ENCODE results near the gene SEC16B.

The SEC16B gene, protein sequence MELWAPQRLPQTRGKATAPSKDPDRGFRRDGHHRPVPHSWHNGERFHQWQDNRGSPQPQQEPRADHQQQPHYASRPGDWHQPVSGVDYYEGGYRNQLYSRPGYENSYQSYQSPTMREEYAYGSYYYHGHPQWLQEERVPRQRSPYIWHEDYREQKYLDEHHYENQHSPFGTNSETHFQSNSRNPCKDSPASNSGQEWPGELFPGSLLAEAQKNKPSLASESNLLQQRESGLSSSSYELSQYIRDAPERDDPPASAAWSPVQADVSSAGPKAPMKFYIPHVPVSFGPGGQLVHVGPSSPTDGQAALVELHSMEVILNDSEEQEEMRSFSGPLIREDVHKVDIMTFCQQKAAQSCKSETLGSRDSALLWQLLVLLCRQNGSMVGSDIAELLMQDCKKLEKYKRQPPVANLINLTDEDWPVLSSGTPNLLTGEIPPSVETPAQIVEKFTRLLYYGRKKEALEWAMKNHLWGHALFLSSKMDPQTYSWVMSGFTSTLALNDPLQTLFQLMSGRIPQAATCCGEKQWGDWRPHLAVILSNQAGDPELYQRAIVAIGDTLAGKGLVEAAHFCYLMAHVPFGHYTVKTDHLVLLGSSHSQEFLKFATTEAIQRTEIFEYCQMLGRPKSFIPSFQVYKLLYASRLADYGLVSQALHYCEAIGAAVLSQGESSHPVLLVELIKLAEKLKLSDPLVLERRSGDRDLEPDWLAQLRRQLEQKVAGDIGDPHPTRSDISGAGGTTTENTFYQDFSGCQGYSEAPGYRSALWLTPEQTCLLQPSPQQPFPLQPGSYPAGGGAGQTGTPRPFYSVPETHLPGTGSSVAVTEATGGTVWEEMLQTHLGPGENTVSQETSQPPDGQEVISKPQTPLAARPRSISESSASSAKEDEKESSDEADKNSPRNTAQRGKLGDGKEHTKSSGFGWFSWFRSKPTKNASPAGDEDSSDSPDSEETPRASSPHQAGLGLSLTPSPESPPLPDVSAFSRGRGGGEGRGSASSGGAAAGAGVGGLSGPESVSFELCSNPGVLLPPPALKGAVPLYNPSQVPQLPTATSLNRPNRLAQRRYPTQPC

DNA sequence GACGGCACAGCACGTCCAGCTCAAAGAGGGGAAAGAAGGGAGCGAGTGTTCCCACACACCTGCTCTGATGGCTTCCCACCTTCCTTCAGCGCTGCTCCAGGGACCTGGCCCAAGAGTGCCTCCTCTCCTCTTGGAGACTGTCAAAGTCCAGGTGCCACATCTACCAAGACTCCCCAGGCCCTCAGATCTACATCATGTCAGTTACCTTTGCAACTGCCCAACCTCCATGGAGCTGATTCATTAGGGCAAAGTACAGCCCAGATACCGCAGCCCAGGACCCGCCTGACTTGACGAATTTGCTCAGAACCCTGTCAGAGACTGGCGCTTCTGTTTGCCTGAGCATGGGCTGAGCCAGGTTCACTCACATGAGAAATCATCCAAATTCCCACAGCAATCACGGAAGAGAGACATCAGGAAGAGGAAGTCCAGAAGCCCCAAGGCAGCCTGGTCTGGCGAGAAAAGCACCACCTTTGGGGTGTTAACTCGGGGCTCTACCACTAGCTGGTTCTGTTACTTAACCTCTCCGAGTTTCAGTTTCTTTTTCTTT is at the start of gene SEC16B:
TSS of gene SEC16B (minus strand) at position 234 of the 547 bp plus-strand sequence. CDS start 2,077 bp downstream, outside the sequence.
- H3K27ac ChIP-seq (ENCODE audit: low read depth, low read length): no peak within 1 kb of the TSS
- no peaks in the 10 kb centered on the region for H3K27me3 ChIP-seq (ENCODE audit: control insufficient read depth in 1 of 2, insufficient read depth in 2 of 2, low read length in 2 of 2)
- H3K36me3 ChIP-seq (ENCODE audit: insufficient read depth, low read length): peaks cover 7% of the 10 kb centered on the region
- no peaks in the 10 kb centered on the region for H3K9me3 ChIP-seq (ENCODE audit: low read length)
- H3K9ac ChIP-seq (ENCODE audit: low read length): no peak within 1 kb of the TSS
- no peaks in the 10 kb centered on the region for H3K4me1 ChIP-seq (ENCODE audit: insufficient read depth, low read length)
- H3K4me3 ChIP-seq (ENCODE audit: low read depth in 1 of 2, low read length in 2 of 2): no peak within 1 kb of the TSS

DNA sequence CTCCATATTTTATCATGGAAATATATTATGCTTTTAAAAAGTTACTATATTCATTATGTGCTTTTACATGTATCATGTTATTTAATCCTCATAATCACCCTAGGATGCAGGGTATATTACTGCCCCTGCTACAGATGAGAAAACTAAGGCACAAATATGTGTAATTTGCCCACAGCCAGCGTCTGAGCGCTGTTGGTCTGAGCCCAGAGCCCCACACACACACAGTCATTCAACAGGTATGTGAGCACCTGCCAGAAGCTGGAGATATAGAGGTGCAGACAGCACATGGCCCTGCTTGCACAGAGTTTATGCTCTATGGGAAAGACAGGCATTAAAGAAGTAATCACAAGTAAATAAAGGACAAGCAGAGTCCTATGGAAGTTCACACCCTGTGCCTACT is 49.8 kb upstream of the SEC16B start:
- Histone ChIP-seq H3K27ac (ENCODE audit: low read depth, low read length) (no peak overlapping the region), H3K4me1 (ENCODE audit: insufficient read depth, low read length) (no peaks in the 10 kb centered on the region), H3K9me3 (ENCODE audit: low read length) (peaks cover 4% of the 10 kb centered on the region), H3K36me3 (ENCODE audit: insufficient read depth, low read length) (peaks cover 36% of the 10 kb centered on the region), H3K9ac (ENCODE audit: low read length) (no peak overlapping the region), H3K27me3 (ENCODE audit: control insufficient read depth in 1 of 2, insufficient read depth in 2 of 2, low read length in 2 of 2) (no peaks in the 10 kb centered on the region), H3K4me3 (ENCODE audit: low read depth in 1 of 2, low read length in 2 of 2) (no peak overlapping the region)

DNA sequence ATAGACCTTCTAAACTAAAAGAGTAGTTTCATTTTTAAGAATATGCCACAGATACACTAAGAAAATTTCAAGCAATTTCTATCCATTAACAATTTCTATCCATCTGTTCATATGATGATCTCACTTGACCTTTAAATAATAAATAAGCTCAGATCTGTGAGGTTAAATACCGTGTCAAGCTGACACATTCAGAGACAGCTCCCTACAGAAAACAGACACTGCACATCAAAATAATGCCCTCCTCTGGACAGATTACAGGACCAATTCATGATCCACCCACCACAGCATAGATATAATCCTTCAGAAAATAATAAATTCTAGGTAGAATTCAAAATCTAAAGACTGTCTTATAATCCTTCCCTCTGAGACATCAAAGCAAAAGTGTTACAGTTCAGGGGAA is 49.4 kb upstream of the SEC16B start:
- Histone ChIP-seq H3K36me3 (ENCODE audit: insufficient read depth, low read length) (peaks cover 32% of the 10 kb centered on the region), H3K27ac (ENCODE audit: low read depth, low read length) (no peak overlapping the region), H3K4me3 (ENCODE audit: low read depth in 1 of 2, low read length in 2 of 2) (no peak overlapping the region), H3K4me1 (ENCODE audit: insufficient read depth, low read length) (no peaks in the 10 kb centered on the region), H3K9me3 (ENCODE audit: low read length) (peaks cover 4% of the 10 kb centered on the region), H3K27me3 (ENCODE audit: control insufficient read depth in 1 of 2, insufficient read depth in 2 of 2, low read length in 2 of 2) (no peaks in the 10 kb centered on the region), H3K9ac (ENCODE audit: low read length) (no peak overlapping the region)

DNA sequence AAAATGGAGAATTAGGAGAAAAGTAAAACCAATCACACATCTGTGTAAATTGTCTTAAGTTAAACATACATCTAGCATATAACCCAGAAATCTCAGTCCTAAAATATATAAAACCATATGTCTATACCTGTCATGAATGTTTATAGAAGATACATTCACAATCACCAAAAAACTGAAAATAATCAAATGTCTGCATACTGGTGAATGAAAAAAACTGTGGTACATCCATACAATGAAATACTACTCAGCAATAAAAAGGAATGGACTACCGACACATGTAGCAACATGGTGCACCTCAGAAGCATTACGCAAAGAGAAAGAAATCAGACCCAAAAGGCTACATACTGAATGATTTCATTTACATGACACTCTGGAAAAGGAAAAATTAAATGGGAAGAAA is 47.7 kb upstream of the SEC16B start:
- H3K9ac ChIP-seq (ENCODE audit: low read length): no peak overlapping the region
- H3K4me3 ChIP-seq (ENCODE audit: low read depth in 1 of 2, low read length in 2 of 2): no peak overlapping the region
- H3K27me3 ChIP-seq (ENCODE audit: control insufficient read depth in 1 of 2, insufficient read depth in 2 of 2, low read length in 2 of 2): no peaks in the 10 kb centered on the region
- H3K27ac ChIP-seq (ENCODE audit: low read depth, low read length): no peak overlapping the region
- H3K4me1 ChIP-seq (ENCODE audit: insufficient read depth, low read length): no peaks in the 10 kb centered on the region
- peaks cover 4% of the 10 kb centered on the region for H3K9me3 ChIP-seq (ENCODE audit: low read length)
- peaks cover 32% of the 10 kb centered on the region for H3K36me3 ChIP-seq (ENCODE audit: insufficient read depth, low read length)

DNA sequence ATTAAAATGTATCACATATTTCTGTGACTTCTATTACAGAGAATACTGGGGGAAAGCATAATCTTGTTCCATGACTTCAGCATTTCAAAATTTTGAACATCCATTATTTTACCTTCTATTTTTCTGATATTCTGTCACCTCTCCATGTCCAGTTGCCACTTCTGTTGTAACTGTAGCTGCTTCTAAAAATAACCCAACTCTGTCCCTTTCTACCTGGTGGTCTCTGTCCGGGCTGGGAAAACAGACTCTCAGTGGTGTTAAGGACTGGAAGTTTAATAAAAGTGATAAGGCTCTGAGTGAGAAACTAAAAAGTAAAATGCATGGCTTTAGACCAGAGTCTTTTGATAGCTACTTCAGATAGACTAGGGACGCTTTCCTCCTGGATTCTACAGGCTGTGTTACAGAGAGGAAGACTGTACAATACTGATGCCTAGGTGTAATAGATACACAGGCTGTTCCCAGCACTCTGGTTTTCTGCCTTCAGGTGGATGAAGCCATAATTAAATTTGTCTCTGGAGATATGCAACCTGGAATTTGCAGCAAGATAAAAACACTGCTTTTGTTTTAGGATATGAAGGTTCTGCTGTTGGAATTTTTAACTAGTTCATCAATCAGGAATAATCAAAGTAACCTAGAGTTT is 42.1 kb upstream of the SEC16B start:
- no peaks in the 10 kb centered on the region for H3K4me1 ChIP-seq (ENCODE audit: insufficient read depth, low read length)
- peaks cover 11% of the 10 kb centered on the region for H3K36me3 ChIP-seq (ENCODE audit: insufficient read depth, low read length)
- no peaks in the 10 kb centered on the region for H3K27me3 ChIP-seq (ENCODE audit: control insufficient read depth in 1 of 2, insufficient read depth in 2 of 2, low read length in 2 of 2)
- H3K9me3 ChIP-seq (ENCODE audit: low read length): no peaks in the 10 kb centered on the region
- no peak overlapping the region for H3K27ac ChIP-seq (ENCODE audit: low read depth, low read length)
- no peak overlapping the region for H3K4me3 ChIP-seq (ENCODE audit: low read depth in 1 of 2, low read length in 2 of 2)
- no peak overlapping the region for H3K9ac ChIP-seq (ENCODE audit: low read length)

DNA sequence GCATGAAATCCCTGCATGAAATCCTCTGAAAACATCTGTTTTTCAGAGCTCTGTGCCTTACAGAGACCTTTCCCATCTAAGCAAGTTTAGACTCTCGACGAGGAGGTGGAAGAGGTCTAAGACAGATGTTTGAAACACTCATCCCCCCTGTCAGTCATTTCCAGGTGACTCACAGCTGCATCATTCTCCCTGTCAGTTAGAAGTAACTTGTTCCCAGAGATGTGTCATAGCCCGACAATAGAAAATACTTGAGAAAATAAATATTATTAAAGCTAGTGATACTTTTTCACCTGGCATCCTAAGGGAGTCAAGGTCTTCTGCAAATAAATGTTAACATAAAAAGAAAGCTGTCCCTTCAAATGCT is 41.6 kb upstream of the SEC16B start:
- H3K9me3 ChIP-seq (ENCODE audit: low read length): no peaks in the 10 kb centered on the region
- H3K9ac ChIP-seq (ENCODE audit: low read length): no peak overlapping the region
- H3K27ac ChIP-seq (ENCODE audit: low read depth, low read length): no peak overlapping the region
- no peak overlapping the region for H3K4me3 ChIP-seq (ENCODE audit: low read depth in 1 of 2, low read length in 2 of 2)
- H3K36me3 ChIP-seq (ENCODE audit: insufficient read depth, low read length): peaks cover 7% of the 10 kb centered on the region
- H3K27me3 ChIP-seq (ENCODE audit: control insufficient read depth in 1 of 2, insufficient read depth in 2 of 2, low read length in 2 of 2): no peaks in the 10 kb centered on the region
- H3K4me1 ChIP-seq (ENCODE audit: insufficient read depth, low read length): no peaks in the 10 kb centered on the region

DNA sequence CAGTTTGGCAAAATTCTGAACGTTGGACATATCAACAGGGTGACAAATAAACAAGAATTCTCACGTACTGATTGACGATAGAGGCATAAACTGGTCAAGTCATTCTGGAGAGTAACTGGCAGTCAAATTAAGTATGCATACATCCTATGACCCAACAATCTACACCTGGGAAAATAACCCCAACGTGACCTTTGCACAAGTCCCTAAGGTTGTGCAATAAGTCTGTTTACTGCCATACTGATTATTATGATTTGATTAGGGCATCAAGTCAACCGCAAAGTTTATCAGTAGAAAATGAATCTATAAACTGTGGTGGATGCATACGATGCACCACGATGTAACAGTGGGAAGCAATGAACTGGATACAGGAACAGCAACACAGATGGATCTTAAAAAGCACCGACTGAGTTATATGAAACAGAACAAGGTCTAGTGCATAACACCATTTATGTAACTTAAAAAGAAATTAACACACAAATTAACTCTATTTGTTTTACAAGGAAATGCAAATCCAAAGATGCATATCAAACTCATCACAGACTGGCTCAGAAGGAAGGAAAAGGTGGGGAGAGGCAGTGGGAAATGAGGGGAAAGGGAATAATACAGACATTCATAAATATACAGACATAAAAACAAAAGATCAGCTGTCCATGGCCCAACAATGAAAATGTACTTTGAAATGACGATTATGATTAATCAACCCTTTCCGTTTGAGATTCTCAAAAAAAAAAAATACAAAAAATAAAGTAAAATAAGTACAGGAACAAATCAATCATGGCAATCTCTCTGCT is 41.0 kb upstream of the SEC16B start:
- Histone ChIP-seq H3K36me3 (ENCODE audit: insufficient read depth, low read length) (peaks cover 7% of the 10 kb centered on the region), H3K27ac (ENCODE audit: low read depth, low read length) (no peak overlapping the region), H3K4me3 (ENCODE audit: low read depth in 1 of 2, low read length in 2 of 2) (no peak overlapping the region), H3K27me3 (ENCODE audit: control insufficient read depth in 1 of 2, insufficient read depth in 2 of 2, low read length in 2 of 2) (no peaks in the 10 kb centered on the region), H3K9ac (ENCODE audit: low read length) (no peak overlapping the region), H3K4me1 (ENCODE audit: insufficient read depth, low read length) (no peaks in the 10 kb centered on the region), H3K9me3 (ENCODE audit: low read length) (no peaks in the 10 kb centered on the region)

DNA sequence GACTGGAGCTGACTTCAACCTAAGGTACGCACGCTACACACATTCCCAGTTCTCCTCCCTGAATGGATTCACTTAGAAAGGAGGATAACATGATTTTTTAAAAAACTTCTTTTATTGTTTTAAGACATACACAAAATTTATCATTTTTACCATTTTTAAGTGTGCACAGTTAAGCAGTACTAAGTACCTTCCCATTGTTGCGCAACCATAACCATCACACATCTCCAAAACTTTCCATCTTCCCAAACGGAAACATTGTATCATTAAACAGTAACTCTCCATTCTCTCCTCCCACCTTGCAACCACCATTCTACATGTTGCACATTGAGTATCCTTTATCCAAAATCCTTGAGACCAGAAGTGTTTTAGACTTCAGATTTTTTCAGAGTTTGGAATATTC is 36.2 kb upstream of the SEC16B start:
- H3K4me3 ChIP-seq (ENCODE audit: low read depth in 1 of 2, low read length in 2 of 2): no peak overlapping the region
- no peaks in the 10 kb centered on the region for H3K9me3 ChIP-seq (ENCODE audit: low read length)
- peaks cover 7% of the 10 kb centered on the region for H3K36me3 ChIP-seq (ENCODE audit: insufficient read depth, low read length)
- no peak overlapping the region for H3K27ac ChIP-seq (ENCODE audit: low read depth, low read length)
- H3K27me3 ChIP-seq (ENCODE audit: control insufficient read depth in 1 of 2, insufficient read depth in 2 of 2, low read length in 2 of 2): no peaks in the 10 kb centered on the region
- H3K9ac ChIP-seq (ENCODE audit: low read length): no peak overlapping the region
- H3K4me1 ChIP-seq (ENCODE audit: insufficient read depth, low read length): no peaks in the 10 kb centered on the region

DNA sequence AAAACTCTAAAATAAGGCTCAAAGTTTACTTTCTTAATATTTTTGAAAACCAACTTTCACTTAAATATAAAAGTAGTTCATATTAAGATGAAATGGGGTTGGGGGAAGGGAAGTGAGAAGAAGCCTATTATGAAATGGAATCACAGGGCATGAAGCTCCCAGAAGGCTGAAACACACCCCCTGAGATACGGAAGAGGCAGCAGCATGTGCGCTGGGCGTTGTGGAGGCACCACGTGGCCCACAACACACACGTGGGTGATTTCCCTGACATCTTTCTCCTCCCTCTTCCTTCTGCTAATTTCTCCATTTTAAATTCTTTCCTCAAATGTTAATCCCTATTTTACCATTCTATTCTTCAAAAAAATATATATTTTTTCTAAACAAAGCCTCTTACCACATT is 35.6 kb upstream of the SEC16B start:
- Histone ChIP-seq H3K27me3 (ENCODE audit: control insufficient read depth in 1 of 2, insufficient read depth in 2 of 2, low read length in 2 of 2) (no peaks in the 10 kb centered on the region), H3K9me3 (ENCODE audit: low read length) (no peaks in the 10 kb centered on the region), H3K4me3 (ENCODE audit: low read depth in 1 of 2, low read length in 2 of 2) (no peak overlapping the region), H3K9ac (ENCODE audit: low read length) (no peak overlapping the region), H3K27ac (ENCODE audit: low read depth, low read length) (no peak overlapping the region), H3K36me3 (ENCODE audit: insufficient read depth, low read length) (peaks cover 7% of the 10 kb centered on the region), H3K4me1 (ENCODE audit: insufficient read depth, low read length) (no peaks in the 10 kb centered on the region)

DNA sequence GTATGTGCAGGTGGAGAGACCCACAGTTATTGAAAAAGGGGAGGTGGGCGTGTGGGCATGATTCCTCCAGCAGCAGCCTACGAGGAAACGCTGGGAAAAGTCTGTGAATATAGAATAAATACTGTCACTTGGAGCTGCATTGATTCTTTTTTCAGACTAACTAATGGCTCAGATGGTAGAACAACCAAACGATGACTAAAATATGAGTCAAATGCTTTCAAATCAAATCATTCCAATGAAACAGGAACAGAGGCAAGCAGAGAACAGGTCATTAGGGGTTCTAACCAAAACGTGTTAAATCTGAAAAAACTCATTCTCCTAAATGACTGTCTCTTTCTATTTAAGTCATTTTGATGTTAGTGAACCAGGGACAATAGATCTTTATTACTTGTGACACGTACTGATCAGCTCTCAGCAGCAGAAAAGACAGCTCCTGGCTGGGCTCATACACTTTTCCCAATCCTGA is 35.1 kb upstream of the SEC16B start:
- no peak overlapping the region for H3K4me3 ChIP-seq (ENCODE audit: low read depth in 1 of 2, low read length in 2 of 2)
- H3K9me3 ChIP-seq (ENCODE audit: low read length): no peaks in the 10 kb centered on the region
- no peak overlapping the region for H3K9ac ChIP-seq (ENCODE audit: low read length)

More for the DNA sequence above, 35.1 kb upstream of the SEC16B start:
- no peaks in the 10 kb centered on the region for H3K27me3 ChIP-seq (ENCODE audit: control insufficient read depth in 1 of 2, insufficient read depth in 2 of 2, low read length in 2 of 2)
- no peaks in the 10 kb centered on the region for H3K4me1 ChIP-seq (ENCODE audit: insufficient read depth, low read length)
- H3K27ac ChIP-seq (ENCODE audit: low read depth, low read length): no peak overlapping the region
- H3K36me3 ChIP-seq (ENCODE audit: insufficient read depth, low read length): peaks cover 7% of the 10 kb centered on the region
